H1 (cell line): ENCODE results near the gene RNFT1.
"Not testable (repeated sequence)": the region's sequence is repeated elsewhere in the genome, so short reads cannot be mapped to it uniquely, and the experiment has no call there.

Source experiments
- ATF2 ChIP-seq: IDR thresholded peaks from 2 replicates; pipeline ENCODE4 v1.6.1; 2012; ENCODE audit warnings: low read length, inconsistent platforms
- ATF3 ChIP-seq: IDR thresholded peaks from 2 replicates; pipeline ENCODE4 v1.6.1; 2011; ENCODE audit warnings: low read depth, mild to moderate bottlenecking, low read length; ENCODE audit not compliant: insufficient read depth
- CBX8 ChIP-seq: fragments of 300-800, 300-1000 bp; sonication (generic); IDR thresholded peaks from 2 replicates; pipeline ENCODE4 v1.7.1; 2016; ENCODE audit warnings: low read depth, low read length, borderline replicate concordance
- EGR1 ChIP-seq: IDR thresholded peaks from 2 replicates; pipeline ENCODE4 v1.6.1; 2011; ENCODE audit warnings: low read depth, low read length, borderline replicate concordance
- EP300 ChIP-seq, 2 experiments: IDR thresholded peaks; 1 replicate in 1 of 2; 2 replicates in 1 of 2; pipeline ENCODE4 v1.6.1; 2011 to 2012; ENCODE audit warnings: low read depth in 2 of 2, low read length in 2 of 2, mild to moderate bottlenecking in 2 of 2, borderline replicate concordance in 1 of 2, inconsistent platforms in 1 of 2, moderate library complexity in 1 of 2
- EZH2 ChIP-seq: fragments of 200-600 bp; sonication (generic); IDR thresholded peaks from 2 replicates; pipeline ENCODE4 v1.7.1; 2012; ENCODE audit warnings: low read depth, mild to moderate bottlenecking, moderate library complexity, low read length, inconsistent platforms; ENCODE audit not compliant: severe bottlenecking
- HDAC6 ChIP-seq: IDR thresholded peaks from one replicate; pipeline ENCODE4 v1.7.1; 2012; ENCODE audit warnings: low read depth, mild to moderate bottlenecking, inconsistent platforms, low read length, moderate library complexity
- PHF8 ChIP-seq: fragments of 200-600 bp; sonication (generic); conservative IDR thresholded peaks from 2 replicates; pipeline ENCODE4 v1.7.1; 2012; ENCODE audit warnings: low read depth, mild to moderate bottlenecking, inconsistent platforms, low read length, moderate library complexity
- POLR2A ChIP-seq, 2 experiments: IDR thresholded peaks; 1 replicate in 1 of 2; 2 replicates in 1 of 2; pipeline ENCODE4 v1.6.1; 2011; ENCODE audit warnings: low read depth in 2 of 2, low read length in 2 of 2, mild to moderate bottlenecking in 2 of 2; ENCODE audit errors: control extremely low read depth in 1 of 2
- TF ChIP-seq, protein P1 (sequence below), 3 experiments: IDR thresholded peaks; 1 replicate in 2 of 3; 2 replicates in 1 of 3; pipeline versions ENCODE4 v1.5.1 to v1.6.1; 2011; ENCODE audit warnings: low read length in 3 of 3, mild to moderate bottlenecking in 3 of 3, inconsistent platforms in 2 of 3, low read depth in 1 of 3, moderate library complexity in 1 of 3; ENCODE audit not compliant: insufficient read depth in 1 of 3; ENCODE audit errors: control extremely low read depth in 1 of 3
- TF ChIP-seq, protein P2 (sequence below): IDR thresholded peaks from 2 replicates; pipeline ENCODE4 v1.6.1; 2012; ENCODE audit warnings: inconsistent platforms

- TF ChIP-seq, protein P1, sequence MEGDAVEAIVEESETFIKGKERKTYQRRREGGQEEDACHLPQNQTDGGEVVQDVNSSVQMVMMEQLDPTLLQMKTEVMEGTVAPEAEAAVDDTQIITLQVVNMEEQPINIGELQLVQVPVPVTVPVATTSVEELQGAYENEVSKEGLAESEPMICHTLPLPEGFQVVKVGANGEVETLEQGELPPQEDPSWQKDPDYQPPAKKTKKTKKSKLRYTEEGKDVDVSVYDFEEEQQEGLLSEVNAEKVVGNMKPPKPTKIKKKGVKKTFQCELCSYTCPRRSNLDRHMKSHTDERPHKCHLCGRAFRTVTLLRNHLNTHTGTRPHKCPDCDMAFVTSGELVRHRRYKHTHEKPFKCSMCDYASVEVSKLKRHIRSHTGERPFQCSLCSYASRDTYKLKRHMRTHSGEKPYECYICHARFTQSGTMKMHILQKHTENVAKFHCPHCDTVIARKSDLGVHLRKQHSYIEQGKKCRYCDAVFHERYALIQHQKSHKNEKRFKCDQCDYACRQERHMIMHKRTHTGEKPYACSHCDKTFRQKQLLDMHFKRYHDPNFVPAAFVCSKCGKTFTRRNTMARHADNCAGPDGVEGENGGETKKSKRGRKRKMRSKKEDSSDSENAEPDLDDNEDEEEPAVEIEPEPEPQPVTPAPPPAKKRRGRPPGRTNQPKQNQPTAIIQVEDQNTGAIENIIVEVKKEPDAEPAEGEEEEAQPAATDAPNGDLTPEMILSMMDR (IDR thresholded peaks at IDR 0.05; ENCODE audit: control extremely low read depth in 1 of 3, insufficient read depth in 1 of 3, low read depth in 1 of 3, low read length in 3 of 3): not testable (repeated sequence)
- TF ChIP-seq, protein P2, sequence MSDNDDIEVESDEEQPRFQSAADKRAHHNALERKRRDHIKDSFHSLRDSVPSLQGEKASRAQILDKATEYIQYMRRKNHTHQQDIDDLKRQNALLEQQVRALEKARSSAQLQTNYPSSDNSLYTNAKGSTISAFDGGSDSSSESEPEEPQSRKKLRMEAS: not testable (repeated sequence)
- not testable (repeated sequence) for TF ChIP-seq EZH2; HDAC6; PHF8; CBX8; EP300 (IDR thresholded peaks at IDR 0.05; ENCODE audit: borderline replicate concordance in 1 of 2, low read depth in 2 of 2, low read length in 2 of 2); EGR1; ATF3; ATF2; POLR2A (IDR thresholded peaks at IDR 0.05; ENCODE audit: control extremely low read depth in 1 of 2, low read depth in 2 of 2, low read length in 2 of 2)
These were observed 18.1 kb downstream of the RNFT1 start for GRCh38 chr17:59946433-59946832.
